HCT116 (cell line): ENCODE data around the gene CSNK2A1. TPM values are rescaled to one million over a fixed set of nuclear protein-coding genes. Genes with fewer than 3 reads are reported as not detected.

Experiments used
- ATAC-seq: fragments of 200-7000 bp; cut with Tn5 transposase; 2 replicates; pipeline ENCODE4 v1.9.1; 2020; ENCODE audit warnings: mild to moderate bottlenecking, moderate library complexity
- BruUV-seq: library from RNA; stranded (reverse); fragments of 400-500 nt; replicated peaks from 2 replicates; lab custom pipeline; 2021; lab: Mats Ljungman, UMichigan
- CTCF ChIA-PET: fragments of 300-600 bp; sonication (Branson Sonifier 250); formaldehyde crosslinking; loops from one replicate; lab custom pipeline; 2021; ENCODE audit warnings: antibody characterized with exemption; lab: Charles Lee
- POLR2A ChIA-PET: fragments of 300-600, 350-600 bp; sonication (Branson Sonifier 250); formaldehyde crosslinking; loops from one replicate; lab custom pipeline; 2021; ENCODE audit warnings: antibody characterized with exemption; lab: Charles Lee
- RAD21 ChIA-PET, 2 experiments: fragments of 300-600 bp; sonication (Branson Sonifier 250); formaldehyde crosslinking; loops; one replicate each; lab custom pipeline; 2023; ENCODE audit warnings: low total read pairs in 2 of 2; ENCODE audit not compliant: uncharacterized antibody in 2 of 2, unreplicated experiment in 2 of 2, low non-redundant PET in 1 of 2; lab: Charles Lee
- DNase-seq: peaks from one replicate; pipeline ENCODE4 v3.0.0-alpha.2; 2010; ENCODE audit warnings: low read depth, low spot score
- H2AFZ ChIP-seq: fragments of 200-600 bp; shearing (Covaris generic), sonication (generic); 2 replicates; pipeline ENCODE4 v1.6.1; 2017; ENCODE audit warnings: low read depth, mixed run types, mixed read lengths, antibody characterized with exemption, low read length; ENCODE audit not compliant: poor library complexity, severe bottlenecking
- H3K27ac ChIP-seq: 2 replicates; pipeline ENCODE4 v1.5.1; 2012; ENCODE audit warnings: low read depth, low read length
- H3K27me3 ChIP-seq: fragments of 200-600 bp; sonication (generic); 2 replicates; pipeline ENCODE4 v1.6.1; 2016; ENCODE audit warnings: mixed run types, low read length, mixed read lengths; ENCODE audit not compliant: insufficient read depth
- H3K36me3 ChIP-seq, 2 experiments: fragments of 200-500 bp in 1 of 2; fragments of 200-600 bp in 1 of 2; sonication (Bioruptor generic) in 1 of 2; sonication (generic) in 1 of 2; 2 replicates each; pipeline versions ENCODE4 v1.5.1 to v1.6.1; 2014 to 2016; ENCODE audit warnings: low read length in 2 of 2, inconsistent platforms in 1 of 2, mixed read lengths in 1 of 2, mixed run types in 1 of 2; ENCODE audit not compliant: insufficient read depth in 2 of 2, control insufficient read depth in 1 of 2
- H3K4me1 ChIP-seq, 2 experiments: fragments of 200-600 bp in 1 of 2; sonication (generic) in 1 of 2; 2 replicates each; pipeline versions ENCODE4 v1.5.1 to v1.6.1; 2012 to 2017; ENCODE audit warnings: low read length in 2 of 2, inconsistent platforms in 1 of 2, mild to moderate bottlenecking in 1 of 2, mixed read lengths in 1 of 2, mixed run types in 1 of 2, moderate library complexity in 1 of 2; ENCODE audit not compliant: insufficient read depth in 2 of 2, control insufficient read depth in 1 of 2
- H3K4me2 ChIP-seq: fragments of 200-600 bp; sonication (generic); 2 replicates; pipeline ENCODE4 v1.6.1; 2017; ENCODE audit warnings: mixed run types, low read length, mixed read lengths
- H3K4me3 ChIP-seq, 2 experiments: fragments of 200-600 bp in 1 of 2; sonication (generic) in 1 of 2; replicated peaks in 1 of 2; 2 replicates each; pipeline ENCODE4 v1.5.1; 2011 to 2016; ENCODE audit warnings: low read length in 2 of 2, control low read depth in 1 of 2, low read depth in 1 of 2, mild to moderate bottlenecking in 1 of 2, mixed read lengths in 1 of 2, mixed run types in 1 of 2
- H3K79me2 ChIP-seq: fragments of 200-600 bp; sonication (generic); 2 replicates; pipeline ENCODE4 v1.6.1; 2017; ENCODE audit warnings: mild to moderate bottlenecking, mixed run types, low read length, moderate library complexity, mixed read lengths; ENCODE audit not compliant: insufficient read depth
- H3K9ac ChIP-seq: fragments of 200-600 bp; sonication (generic); 2 replicates; pipeline ENCODE4 v1.6.1; 2016; ENCODE audit warnings: low read length, mixed read lengths
- H3K9me2 ChIP-seq: fragments of 200-600 bp; sonication (generic), shearing (Covaris generic); 2 replicates; pipeline ENCODE4 v1.6.1; 2017; ENCODE audit warnings: mixed run types, mild to moderate bottlenecking, moderate library complexity; ENCODE audit not compliant: insufficient read depth
- H3K9me3 ChIP-seq, 2 experiments: fragments of 200-500 bp in 1 of 2; fragments of 200-600 bp in 1 of 2; sonication (Bioruptor generic) in 1 of 2; sonication (generic) in 1 of 2; 2 replicates each; pipeline ENCODE4 v1.6.1; 2014 to 2017; ENCODE audit warnings: low read length in 2 of 2, mixed read lengths in 2 of 2, inconsistent platforms in 1 of 2, low read depth in 1 of 2, mild to moderate bottlenecking in 1 of 2, mixed run types in 1 of 2, moderate library complexity in 1 of 2; ENCODE audit not compliant: control insufficient read depth in 1 of 2, insufficient read depth in 1 of 2
- H4K20me1 ChIP-seq: fragments of 200-600 bp; sonication (generic), shearing (Covaris generic); 2 replicates; pipeline ENCODE4 v1.6.1; 2017; ENCODE audit warnings: mixed run types, mild to moderate bottlenecking, moderate library complexity; ENCODE audit not compliant: insufficient read depth
- CBX3 ChIP-seq: IDR thresholded peaks from 2 replicates; pipeline ENCODE4 v1.6.1; 2012; ENCODE audit warnings: low read depth
- EGR1 ChIP-seq: IDR thresholded peaks from 2 replicates; pipeline ENCODE4 v1.6.1; 2012; ENCODE audit warnings: low read depth
- EZH2 ChIP-seq: fragments of 200-600 bp; sonication (generic); IDR thresholded peaks from 2 replicates; pipeline ENCODE4 v1.6.1; 2017; ENCODE audit warnings: antibody characterized with exemption, mixed run types
- EZH2phosphoT487 ChIP-seq: fragments of 200-600 bp; IDR thresholded peaks from 2 replicates; pipeline ENCODE4 v1.6.1; 2018; ENCODE audit warnings: antibody characterized with exemption, borderline replicate concordance
- FOSL1 ChIP-seq: IDR thresholded peaks from 2 replicates; pipeline ENCODE4 v1.6.1; 2012; ENCODE audit warnings: low read depth
- JUND ChIP-seq: IDR thresholded peaks from 2 replicates; pipeline ENCODE4 v1.6.1; 2012
- RAD21 ChIP-seq: IDR thresholded peaks from 2 replicates; pipeline ENCODE4 v1.6.1; 2012; ENCODE audit warnings: low read depth, mild to moderate bottlenecking
- SIN3A ChIP-seq: IDR thresholded peaks from 2 replicates; pipeline ENCODE4 v1.6.1; 2012; ENCODE audit warnings: low read depth
- TCF7L2 ChIP-seq: IDR thresholded peaks from 2 replicates; pipeline ENCODE4 v1.7.0; 2011; ENCODE audit warnings: borderline replicate concordance, inconsistent platforms; ENCODE audit not compliant: insufficient read depth, insufficient read length; ENCODE audit errors: extremely low read depth
- ZNF274 ChIP-seq: fragments of 200-500 bp; sonication (Bioruptor generic); IDR thresholded peaks from 2 replicates; pipeline ENCODE4 v1.6.1; 2014; ENCODE audit warnings: mild to moderate bottlenecking, low read depth, low read length, inconsistent platforms
- intact Hi-C: fragments of 100-400 bp; cut with micrococcal nuclease; formaldehyde crosslinking; loops from 2 replicates; pipeline ENCODE4 v1.10.0; 2022
- total RNA-seq: library from RNA; stranded (reverse); gene quantifications from one replicate; pipeline ENCODE4 v1.2.1, GENCODE V29; 2021; ENCODE audit not compliant: unreplicated experiment
- TF ChIP-seq, protein P1 (sequence below): IDR thresholded peaks from 2 replicates; pipeline ENCODE4 v1.6.1; 2011; ENCODE audit warnings: mild to moderate bottlenecking, low read length, moderate library complexity; ENCODE audit not compliant: insufficient replicate concordance; ENCODE audit errors: extremely low read depth
- TF ChIP-seq, protein P2 (sequence below): IDR thresholded peaks from 2 replicates; pipeline ENCODE4 v1.6.1; 2012
- TF ChIP-seq, protein P3 (sequence below): IDR thresholded peaks from 2 replicates; pipeline ENCODE4 v1.6.1; 2012
- TF ChIP-seq, protein P4 (sequence below), 3 experiments: fragments of 200-600 bp in 1 of 3; sonication (generic) in 1 of 3; IDR thresholded peaks in 2 of 3; conservative IDR thresholded peaks in 1 of 3; 2 replicates each; pipeline ENCODE4 v1.5.1; 2012 to 2017; ENCODE audit warnings: low read depth in 2 of 3, low read length in 2 of 3, antibody characterized with exemption in 1 of 3, borderline replicate concordance in 1 of 3, control low read depth in 1 of 3, mild to moderate bottlenecking in 1 of 3, mixed read lengths in 1 of 3, mixed run types in 1 of 3, moderate library complexity in 1 of 3; ENCODE audit not compliant: insufficient read depth in 1 of 3

CSNK2A1 gene
- total RNA-seq, 1 experiment from 2014 or later = 284 TPM

DNA sequence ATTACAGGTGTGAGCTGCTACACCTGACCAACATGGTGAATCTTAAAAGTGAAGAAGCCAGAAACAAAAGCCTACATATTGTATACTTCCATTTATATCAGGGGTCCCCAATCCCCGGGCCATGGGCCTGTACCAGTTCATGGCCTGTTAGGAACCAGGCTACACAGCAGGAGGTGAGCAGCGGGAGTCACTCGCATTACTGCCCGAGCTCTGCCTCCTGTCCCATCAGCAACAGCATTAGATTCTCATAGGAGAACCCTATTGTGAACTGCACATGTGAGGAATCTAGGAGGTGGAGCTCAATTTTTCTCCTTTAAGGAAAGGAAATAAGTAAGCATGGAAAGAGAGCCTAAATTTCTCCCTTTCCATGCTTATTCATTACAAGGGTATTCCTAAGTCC, 21.7 kb downstream of the CSNK2A1 start:
- peaks cover 97% of the 10 kb centered on the region for H3K79me2 ChIP-seq
- no peak overlapping the region for H3K9ac ChIP-seq
- TF ChIP-seq EGR1 (no peak), ZNF274 (no peak), FOSL1 (no peak), JUND (no peak), SIN3A (no peak), EZH2phosphoT487 (no peak)
- TF ChIP-seq, protein P1, sequence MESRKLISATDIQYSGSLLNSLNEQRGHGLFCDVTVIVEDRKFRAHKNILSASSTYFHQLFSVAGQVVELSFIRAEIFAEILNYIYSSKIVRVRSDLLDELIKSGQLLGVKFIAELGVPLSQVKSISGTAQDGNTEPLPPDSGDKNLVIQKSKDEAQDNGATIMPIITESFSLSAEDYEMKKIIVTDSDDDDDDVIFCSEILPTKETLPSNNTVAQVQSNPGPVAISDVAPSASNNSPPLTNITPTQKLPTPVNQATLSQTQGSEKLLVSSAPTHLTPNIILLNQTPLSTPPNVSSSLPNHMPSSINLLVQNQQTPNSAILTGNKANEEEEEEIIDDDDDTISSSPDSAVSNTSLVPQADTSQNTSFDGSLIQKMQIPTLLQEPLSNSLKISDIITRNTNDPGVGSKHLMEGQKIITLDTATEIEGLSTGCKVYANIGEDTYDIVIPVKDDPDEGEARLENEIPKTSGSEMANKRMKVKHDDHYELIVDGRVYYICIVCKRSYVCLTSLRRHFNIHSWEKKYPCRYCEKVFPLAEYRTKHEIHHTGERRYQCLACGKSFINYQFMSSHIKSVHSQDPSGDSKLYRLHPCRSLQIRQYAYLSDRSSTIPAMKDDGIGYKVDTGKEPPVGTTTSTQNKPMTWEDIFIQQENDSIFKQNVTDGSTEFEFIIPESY = no peak
- no peaks in the 10 kb centered on the region for H3K27me3 ChIP-seq
- H3K27ac ChIP-seq = no peak overlapping the region
- POLR2A ChIA-PET = no interaction called here
- peaks cover 14 to 40% of the 10 kb centered on the region in 2 experiments for H3K36me3 ChIP-seq
- RAD21 ChIA-PET = no interaction called here
- H3K4me3 ChIP-seq = no peak overlapping the region
- peaks cover 0 to 6% of the 10 kb centered on the region in 2 experiments for H3K9me3 ChIP-seq
- no peak for DNase-seq
- no peaks in the 10 kb centered on the region for H3K4me1 ChIP-seq
- H3K9me2 ChIP-seq = no peaks in the 10 kb centered on the region
- intact Hi-C loops = no loop called here
- BruUV-seq = no TSS peak
- CTCF ChIA-PET = no interaction called here
- H4K20me1 ChIP-seq = peaks cover 15% of the 10 kb centered on the region; the same call in 1 of the 2 replicates
- no peak overlapping the region for H2AFZ ChIP-seq
- no peak for ATAC-seq
- H3K4me2 ChIP-seq = no peak overlapping the region

DNA sequence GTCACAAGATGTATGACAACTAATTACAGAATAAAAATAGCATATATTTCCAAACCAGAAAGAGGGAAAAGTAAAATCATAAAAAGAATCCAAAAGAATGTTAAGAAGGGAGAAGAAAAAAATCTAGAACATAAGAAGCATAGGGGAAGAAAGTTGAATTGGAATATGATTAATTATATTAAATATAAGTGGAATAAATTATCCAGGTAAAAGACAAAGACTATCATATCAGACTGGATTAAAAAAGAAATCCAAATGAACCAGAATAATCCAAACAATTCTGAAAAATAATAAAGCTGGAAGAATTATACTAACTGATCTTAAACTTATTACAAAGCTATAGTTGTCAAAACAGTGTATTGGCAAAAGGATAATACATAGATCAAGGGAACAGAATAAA, 23.6 kb downstream of the CSNK2A1 start:
- ChIA-PET RAD21 (no interaction called here), POLR2A (no interaction called here), CTCF (no interaction called here)
- H3K4me3 ChIP-seq = no peak overlapping the region
- peaks cover 14 to 46% of the 10 kb centered on the region in 2 experiments for H3K36me3 ChIP-seq
- H2AFZ ChIP-seq = no peak overlapping the region
- H3K4me2 ChIP-seq = no peak overlapping the region
- peaks cover 26% of the 10 kb centered on the region; the same call in 1 of the 2 replicates for H4K20me1 ChIP-seq
- no TSS peak for BruUV-seq
- H3K27ac ChIP-seq = no peak overlapping the region
- intact Hi-C loops = no loop called here
- no peak for DNase-seq
- peaks cover 100% of the 10 kb centered on the region for H3K79me2 ChIP-seq
- H3K9ac ChIP-seq = no peak overlapping the region
- peaks cover 0 to 6% of the 10 kb centered on the region in 2 experiments for H3K9me3 ChIP-seq
- H3K9me2 ChIP-seq = no peaks in the 10 kb centered on the region
- ATAC-seq = no peak
- H3K4me1 ChIP-seq = no peaks in the 10 kb centered on the region
- no peaks in the 10 kb centered on the region for H3K27me3 ChIP-seq
- TF ChIP-seq, protein P2, sequence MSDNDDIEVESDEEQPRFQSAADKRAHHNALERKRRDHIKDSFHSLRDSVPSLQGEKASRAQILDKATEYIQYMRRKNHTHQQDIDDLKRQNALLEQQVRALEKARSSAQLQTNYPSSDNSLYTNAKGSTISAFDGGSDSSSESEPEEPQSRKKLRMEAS = no peak
- TF ChIP-seq EGR1 (no peak), TCF7L2 (no peak), EZH2 (no peak), RAD21 (no peak), CBX3 (no peak)
- TF ChIP-seq, protein P3, sequence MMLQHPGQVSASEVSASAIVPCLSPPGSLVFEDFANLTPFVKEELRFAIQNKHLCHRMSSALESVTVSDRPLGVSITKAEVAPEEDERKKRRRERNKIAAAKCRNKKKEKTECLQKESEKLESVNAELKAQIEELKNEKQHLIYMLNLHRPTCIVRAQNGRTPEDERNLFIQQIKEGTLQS = no peak
- TF ChIP-seq, protein P4, sequence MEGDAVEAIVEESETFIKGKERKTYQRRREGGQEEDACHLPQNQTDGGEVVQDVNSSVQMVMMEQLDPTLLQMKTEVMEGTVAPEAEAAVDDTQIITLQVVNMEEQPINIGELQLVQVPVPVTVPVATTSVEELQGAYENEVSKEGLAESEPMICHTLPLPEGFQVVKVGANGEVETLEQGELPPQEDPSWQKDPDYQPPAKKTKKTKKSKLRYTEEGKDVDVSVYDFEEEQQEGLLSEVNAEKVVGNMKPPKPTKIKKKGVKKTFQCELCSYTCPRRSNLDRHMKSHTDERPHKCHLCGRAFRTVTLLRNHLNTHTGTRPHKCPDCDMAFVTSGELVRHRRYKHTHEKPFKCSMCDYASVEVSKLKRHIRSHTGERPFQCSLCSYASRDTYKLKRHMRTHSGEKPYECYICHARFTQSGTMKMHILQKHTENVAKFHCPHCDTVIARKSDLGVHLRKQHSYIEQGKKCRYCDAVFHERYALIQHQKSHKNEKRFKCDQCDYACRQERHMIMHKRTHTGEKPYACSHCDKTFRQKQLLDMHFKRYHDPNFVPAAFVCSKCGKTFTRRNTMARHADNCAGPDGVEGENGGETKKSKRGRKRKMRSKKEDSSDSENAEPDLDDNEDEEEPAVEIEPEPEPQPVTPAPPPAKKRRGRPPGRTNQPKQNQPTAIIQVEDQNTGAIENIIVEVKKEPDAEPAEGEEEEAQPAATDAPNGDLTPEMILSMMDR (IDR thresholded peaks at IDR 0.05 in 2 of 3, conservative IDR thresholded peaks at IDR 0.05 in 1 of 3; ENCODE audit: borderline replicate concordance in 1 of 3, insufficient read depth in 1 of 3, low read depth in 2 of 3, low read length in 2 of 3) = no peak
